NCI-H345 treated with DMSO at 0.1 percent for 48 hours (cell line): Measurements from ENCODE around the gene ERMP1.
"Not testable (repeated sequence)": the region's sequence is repeated elsewhere in the genome, so short reads cannot be mapped to it uniquely, and the experiment has no call there.

ENCODE experiments used
- DNase-seq: peaks from one replicate; lab custom pipeline; 2025; ENCODE audit not compliant: unreplicated experiment; lab: John Stamatoyannopoulos, UW

Gene ERMP1

GRCh38 chr9:5832538-5833529 lies at the start of gene ERMP1:
Gene ERMP1, minus strand, starts transcription at chr9:5833117. Its CDS starts 90 bp downstream, at chr9:5833027.
- DNase-seq, result peak; percentile 76

GRCh38 chr9:5882244-5883012 lies 49.5 kb upstream of the ERMP1 start:
- not testable (repeated sequence) for DNase-seq

- no peak for DNase-seq
These were observed 46.7 kb upstream of the ERMP1 start for GRCh38 chr9:5879419-5880181.

DNA sequence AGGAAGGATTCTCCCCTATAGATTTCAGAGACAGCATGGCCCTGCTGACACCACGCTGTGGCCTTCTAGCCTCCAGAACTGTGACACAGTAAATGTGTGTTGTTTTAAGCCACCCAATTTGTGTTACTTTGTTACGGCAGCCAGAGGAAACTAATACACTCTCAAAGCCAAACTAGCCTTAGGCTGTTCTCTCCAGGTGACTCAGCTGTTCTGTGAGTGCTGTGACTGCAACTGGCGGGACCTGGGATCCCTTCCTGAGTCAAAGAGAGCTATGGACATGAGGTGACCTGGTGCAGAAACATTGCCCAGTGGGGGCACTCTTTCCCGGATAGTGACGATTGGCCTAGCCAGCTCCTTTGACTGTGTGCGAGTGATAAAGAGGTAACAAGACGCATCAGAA lies 43.8 kb upstream of the ERMP1 start:
- DNase-seq, result no peak

DNA sequence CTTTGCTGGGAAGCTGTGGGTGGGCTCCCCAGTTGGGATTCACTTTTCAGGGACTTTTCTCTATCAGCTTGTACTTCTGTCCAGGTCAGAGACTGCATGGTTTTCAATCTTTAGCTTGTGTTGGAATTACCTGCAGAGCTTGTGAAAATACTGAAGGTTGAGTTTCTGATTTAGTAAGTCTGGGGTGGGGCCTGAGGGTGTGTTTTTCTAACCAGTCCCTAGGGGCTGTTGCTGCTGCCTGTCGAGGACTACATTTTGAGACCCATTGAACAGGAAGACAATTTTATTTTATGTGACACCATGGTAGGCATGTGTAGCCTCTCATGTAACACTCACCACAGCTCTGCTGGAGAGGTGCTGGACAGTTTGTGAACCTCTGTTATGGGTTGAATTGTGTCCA lies 43.1 kb upstream of the ERMP1 start:
- no peak for DNase-seq

DNA sequence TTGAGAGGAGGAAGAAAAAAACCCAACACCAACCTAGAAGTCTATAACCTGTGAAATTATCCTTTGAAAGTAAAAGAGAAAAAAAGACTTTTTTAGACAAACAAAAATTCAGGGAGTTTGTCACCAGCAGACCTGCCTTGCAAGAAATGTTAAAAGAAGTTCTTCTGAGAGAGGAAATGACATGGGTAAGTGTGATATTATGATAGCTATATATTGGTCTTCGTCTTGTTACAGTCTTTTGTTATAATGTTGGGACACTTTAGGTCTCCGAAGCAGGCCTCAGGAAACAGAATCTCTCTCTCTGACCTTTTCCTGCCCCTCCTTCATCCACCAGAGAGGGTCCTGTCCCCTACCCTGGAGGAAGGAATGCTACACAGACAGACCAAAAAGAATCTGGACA lies 41.1 kb upstream of the ERMP1 start:
- no peak for DNase-seq

DNA sequence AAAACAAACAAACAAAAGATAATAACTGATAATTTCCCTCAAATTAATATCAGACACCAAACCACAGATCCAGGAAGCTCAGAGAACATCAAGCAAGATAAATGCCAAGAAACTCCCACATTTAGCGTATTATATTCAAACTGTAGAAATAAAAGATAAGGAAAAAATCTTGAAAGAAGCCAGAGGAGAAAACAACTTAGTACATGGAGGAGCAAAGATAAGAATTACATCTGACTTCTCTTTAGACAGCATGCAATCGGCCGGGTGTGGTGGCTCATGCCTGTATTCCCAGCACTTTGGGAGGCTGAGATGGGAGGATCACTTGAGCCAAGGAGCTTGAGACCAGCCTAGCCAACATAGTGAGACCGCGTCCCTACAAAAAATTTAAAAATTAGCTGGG lies 40.5 kb upstream of the ERMP1 start:
- DNase-seq, result no peak

GRCh38 chr9:5872511-5872910 lies 39.6 kb upstream of the ERMP1 start:
- DNase-seq, result no peak

GRCh38 chr9:5871785-5872184 lies 38.9 kb upstream of the ERMP1 start:
- no peak for DNase-seq

- no peak for DNase-seq
These were observed 37.8 kb upstream of the ERMP1 start for GRCh38 chr9:5870691-5871090.

GRCh38 chr9:5870020-5870339 lies 37.1 kb upstream of the ERMP1 start:
- DNase-seq, result no peak

GRCh38 chr9:5869315-5870019 lies 36.5 kb upstream of the ERMP1 start:
- DNase-seq, result no peak

DNA sequence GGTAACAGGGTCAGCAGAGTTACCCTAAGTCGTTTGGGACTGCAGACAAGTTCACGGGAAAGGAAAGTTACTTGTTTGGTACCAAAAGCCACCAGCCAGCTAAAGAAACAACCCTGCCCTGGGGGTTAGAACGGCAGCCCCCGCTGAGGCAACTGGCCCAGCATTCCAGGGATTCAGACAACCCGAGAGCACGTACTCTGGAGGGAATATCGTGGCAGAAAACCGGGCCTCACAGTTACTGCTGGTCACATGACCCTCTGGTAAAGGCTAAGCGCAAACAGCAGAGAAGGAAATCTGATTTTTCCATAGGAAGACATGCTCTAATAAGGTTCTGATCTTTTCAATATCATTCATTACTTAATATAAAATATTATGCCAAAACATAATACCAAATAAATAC lies 35.3 kb upstream of the ERMP1 start:
- DNase-seq, result no peak

- no peak for DNase-seq
These were observed 33.8 kb upstream of the ERMP1 start for GRCh38 chr9:5866685-5867084.

DNA sequence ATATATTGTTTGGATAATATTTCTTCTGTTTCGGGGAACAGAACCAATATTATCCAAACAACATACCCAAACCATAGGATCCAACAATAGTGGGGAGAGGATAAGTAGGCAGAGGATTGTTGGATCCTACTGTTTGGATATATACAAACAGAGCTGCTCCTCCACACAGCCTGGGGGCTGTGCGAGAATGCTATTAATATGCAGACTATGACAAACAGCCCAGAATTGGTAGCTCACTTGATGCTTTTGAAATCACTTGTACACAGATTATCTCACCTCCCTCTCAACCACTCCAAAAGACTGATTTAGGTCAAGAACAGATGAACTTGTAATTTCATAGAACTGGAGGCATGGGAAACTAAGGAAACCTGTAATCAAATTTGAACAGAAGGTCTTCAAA lies 33.4 kb upstream of the ERMP1 start:
- DNase-seq, result no peak

DNA sequence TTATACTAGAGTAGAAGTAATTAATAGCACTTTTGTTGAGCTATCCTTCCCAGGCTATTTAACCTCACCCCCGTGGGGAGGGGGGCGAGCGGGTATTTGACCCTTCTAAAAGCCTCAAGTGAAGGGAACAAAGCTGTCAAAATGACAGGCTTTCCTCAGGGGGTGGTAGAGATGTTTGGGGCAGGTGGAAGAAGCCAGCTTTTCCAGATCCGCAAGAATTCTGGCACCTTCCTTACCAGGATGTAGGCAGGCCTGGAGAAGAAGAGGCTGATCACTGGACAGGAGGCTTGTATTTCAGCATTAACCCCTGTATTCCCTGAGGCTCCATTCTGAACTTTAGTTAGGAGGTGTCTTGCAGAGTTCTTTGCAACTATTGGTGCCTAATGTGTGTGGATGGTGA lies 31.5 kb upstream of the ERMP1 start:
- no peak for DNase-seq

DNA sequence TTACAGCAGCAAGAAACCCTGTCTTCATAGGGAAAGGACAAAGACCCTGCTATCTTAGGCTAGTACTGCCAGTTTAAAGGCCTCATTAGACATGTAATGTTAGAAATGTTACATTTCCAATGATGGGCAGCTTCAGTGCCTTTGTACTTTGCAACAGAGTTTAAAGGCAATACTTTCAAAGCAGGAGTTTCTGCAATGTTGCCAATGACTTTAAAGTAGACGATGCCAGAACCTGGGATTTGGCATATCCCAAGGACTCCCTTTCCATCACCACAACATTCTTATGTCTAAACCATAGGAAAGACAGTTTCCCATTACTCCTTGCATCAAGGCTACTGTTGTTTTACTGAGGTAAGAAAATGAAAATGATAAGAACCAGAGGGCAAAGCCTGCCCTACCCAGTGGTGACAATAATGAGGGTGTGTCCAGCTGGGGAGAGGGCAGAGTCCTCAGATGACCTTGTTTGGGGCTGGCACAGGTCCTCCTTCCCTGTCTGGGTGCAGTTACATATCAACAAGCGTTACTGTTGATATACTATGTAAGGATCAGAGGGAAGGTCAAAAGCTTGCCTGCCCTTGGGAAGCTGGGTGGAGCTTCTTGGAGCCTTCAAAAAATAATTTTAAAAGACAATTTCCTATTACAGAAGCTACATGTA lies 30.3 kb upstream of the ERMP1 start:
- no peak for DNase-seq

DNA sequence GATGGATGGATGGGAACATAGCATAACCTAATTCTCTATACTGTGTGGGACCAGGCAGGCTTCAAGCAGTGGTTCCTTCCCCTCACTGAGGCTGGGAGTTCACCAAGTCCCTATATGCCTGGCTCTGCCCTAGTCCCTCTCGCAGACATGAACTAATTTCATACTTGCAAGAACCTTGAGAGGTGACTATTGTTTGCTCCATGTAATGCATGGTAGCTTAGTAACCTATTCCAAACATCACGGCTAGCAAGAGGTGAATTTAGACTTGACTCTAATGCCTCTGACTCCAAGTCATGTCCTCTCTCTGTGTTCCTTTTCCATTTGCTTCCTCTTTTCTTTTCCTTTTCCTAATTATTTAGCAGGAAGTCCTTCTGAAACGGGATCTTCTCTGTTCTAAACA lies 25.9 kb upstream of the ERMP1 start:
- no peak for DNase-seq

GRCh38 chr9:5857928-5858327 lies 25.0 kb upstream of the ERMP1 start:
- no peak for DNase-seq

DNA sequence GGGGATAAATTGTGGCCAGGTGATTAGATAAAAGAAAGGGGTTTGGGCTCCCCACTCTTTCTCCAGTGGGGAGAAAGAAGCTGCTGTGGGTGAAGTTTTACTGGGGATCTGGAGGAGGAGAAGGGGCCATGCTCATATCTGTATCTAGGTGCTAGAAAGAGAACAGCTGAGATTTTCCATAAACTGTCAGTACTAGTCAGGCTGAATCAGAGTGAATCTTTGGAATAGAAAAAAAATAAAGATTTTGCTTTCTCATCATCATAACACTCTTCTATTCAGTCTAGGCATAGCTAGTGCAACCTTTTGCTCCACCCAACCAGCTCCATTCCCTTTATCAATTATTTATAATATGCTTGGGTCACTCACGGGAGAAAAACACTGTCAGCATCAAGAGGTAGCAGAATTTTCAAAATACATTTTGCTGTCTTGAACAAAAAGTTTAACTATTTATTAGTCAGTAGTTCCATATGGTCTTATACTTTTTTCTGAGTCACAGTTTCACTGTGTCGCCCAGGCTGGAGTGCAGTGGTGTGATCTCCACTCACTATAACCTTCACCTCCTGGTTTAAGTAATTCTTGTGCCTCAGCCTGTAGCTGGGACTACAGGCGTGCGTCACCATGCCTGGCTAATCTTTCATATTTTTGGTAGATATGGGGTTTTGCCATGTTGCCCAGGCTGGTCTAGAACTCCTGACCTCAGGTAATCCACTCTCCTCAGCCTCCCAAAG lies 21.3 kb upstream of the ERMP1 start:
- no peak for DNase-seq
